Mesenchymal stem cell (in vitro differentiated cells and primary cell): ENCODE results near the gene TNFAIP8.

Experiments used
- DNase-seq: peaks from one replicate; pipeline ENCODE4 v3.0.0-alpha.2; 2013
- H2AFZ ChIP-seq: one replicate; pipeline ENCODE4 v1.6.1; 2013; ENCODE audit warnings: low read depth, mild to moderate bottlenecking, control low read depth, inconsistent platforms, low read length, moderate library complexity
- H2AK5ac ChIP-seq: 2 replicates; pipeline ENCODE4 v1.6.1; 2013; ENCODE audit warnings: low read length, moderate library complexity, mild to moderate bottlenecking, inconsistent platforms; ENCODE audit not compliant: severe bottlenecking
- H2BK120ac ChIP-seq: one replicate; pipeline ENCODE4 v1.6.1; 2013; ENCODE audit warnings: low read depth, mild to moderate bottlenecking, inconsistent platforms, low read length, moderate library complexity
- H2BK12ac ChIP-seq, 2 experiments: one replicate each; pipeline ENCODE4 v1.6.1; 2013; ENCODE audit warnings: inconsistent platforms in 2 of 2, low read length in 2 of 2, mild to moderate bottlenecking in 2 of 2, moderate library complexity in 2 of 2, control low read depth in 1 of 2
- H2BK15ac ChIP-seq: one replicate; pipeline ENCODE4 v1.6.1; 2013; ENCODE audit warnings: mild to moderate bottlenecking, low read depth, inconsistent platforms; ENCODE audit not compliant: poor library complexity, severe bottlenecking
- H2BK5ac ChIP-seq: 2 replicates; pipeline ENCODE4 v1.6.1; 2013; ENCODE audit warnings: low read depth, mild to moderate bottlenecking, low read length, control low read depth, inconsistent platforms; ENCODE audit not compliant: poor library complexity, severe bottlenecking
- H3K14ac ChIP-seq, 2 experiments: one replicate each; pipeline ENCODE4 v1.6.1; 2013; ENCODE audit warnings: inconsistent platforms in 2 of 2, low read length in 2 of 2, control low read depth in 1 of 2, mild to moderate bottlenecking in 1 of 2, moderate library complexity in 1 of 2
- H3K18ac ChIP-seq, 2 experiments: one replicate each; pipeline ENCODE4 v1.6.1; 2013; ENCODE audit warnings: inconsistent platforms in 2 of 2, low read length in 2 of 2, control low read depth in 1 of 2, low read depth in 1 of 2, mild to moderate bottlenecking in 1 of 2
- H3K23ac ChIP-seq, 2 experiments: one replicate each; pipeline ENCODE4 v1.6.1; 2013; ENCODE audit warnings: inconsistent platforms in 2 of 2, low read length in 2 of 2, mild to moderate bottlenecking in 2 of 2, moderate library complexity in 2 of 2, control low read depth in 1 of 2
- H3K27ac ChIP-seq: 2 replicates; pipeline ENCODE4 v1.5.1; 2013; ENCODE audit warnings: mild to moderate bottlenecking, moderate library complexity, low read length, control low read depth, inconsistent platforms; ENCODE audit not compliant: poor library complexity, severe bottlenecking
- H3K27me3 ChIP-seq, 2 experiments: 2 replicates each; pipeline versions ENCODE4 v1.6.1 to v1.7.0; 2013; ENCODE audit warnings: low read length in 2 of 2, mild to moderate bottlenecking in 2 of 2, moderate library complexity in 2 of 2, control low read depth in 1 of 2, inconsistent platforms in 1 of 2; ENCODE audit not compliant: control insufficient read depth in 1 of 2, insufficient read depth in 1 of 2
- H3K36me3 ChIP-seq, 2 experiments: 2 replicates each; pipeline versions ENCODE4 v1.6.1 to v1.7.0; 2013; ENCODE audit warnings: low read length in 2 of 2, control low read depth in 1 of 2, inconsistent platforms in 1 of 2, low read depth in 1 of 2, mild to moderate bottlenecking in 1 of 2; ENCODE audit not compliant: insufficient read depth in 2 of 2, control insufficient read depth in 1 of 2
- H3K4ac ChIP-seq, 2 experiments: one replicate each; pipeline ENCODE4 v1.6.1; 2013; ENCODE audit warnings: inconsistent platforms in 2 of 2, low read length in 2 of 2, mild to moderate bottlenecking in 2 of 2, moderate library complexity in 2 of 2, control low read depth in 1 of 2, low read depth in 1 of 2
- H3K4me1 ChIP-seq: 2 replicates; pipeline ENCODE4 v1.6.1; 2013; ENCODE audit warnings: low read depth, low read length, control low read depth; ENCODE audit not compliant: control insufficient read depth, insufficient read depth
- H3K4me2 ChIP-seq: 2 replicates; pipeline ENCODE4 v1.6.1; 2013; ENCODE audit warnings: low read length, mild to moderate bottlenecking, inconsistent platforms; ENCODE audit not compliant: poor library complexity, severe bottlenecking
- H3K4me3 ChIP-seq, 2 experiments: 2 replicates each; pipeline versions ENCODE4 v1.5.1 to v1.7.0; 2013; ENCODE audit warnings: low read length in 2 of 2, mild to moderate bottlenecking in 2 of 2, control low read depth in 1 of 2, low read depth in 1 of 2; ENCODE audit not compliant: insufficient read depth in 1 of 2
- H3K79me1 ChIP-seq: replicated peaks from 2 replicates; pipeline ENCODE4 v1.6.1; 2013; ENCODE audit warnings: mild to moderate bottlenecking, control low read depth, low read length, inconsistent platforms; ENCODE audit not compliant: poor library complexity, severe bottlenecking
- H3K9ac ChIP-seq: 2 replicates; pipeline ENCODE4 v1.7.0; 2013; ENCODE audit warnings: mild to moderate bottlenecking, low read length, moderate library complexity
- H3K9me3 ChIP-seq: 2 replicates; pipeline ENCODE4 v1.7.0; 2013; ENCODE audit warnings: mild to moderate bottlenecking, low read length; ENCODE audit not compliant: control insufficient read depth
- H4K8ac ChIP-seq: one replicate; pipeline ENCODE4 v1.6.1; 2013; ENCODE audit warnings: inconsistent platforms, mild to moderate bottlenecking, low read length, moderate library complexity
- H4K91ac ChIP-seq: one replicate; pipeline ENCODE4 v1.6.1; 2013; ENCODE audit warnings: mild to moderate bottlenecking, low read length, inconsistent platforms
- WGBS: methylation state at CpG from one replicate; pipeline ENCODE4 v1.1.7; 2013; ENCODE audit warnings: mixed read lengths; 5-methylcytosine and 5-hydroxymethylcytosine counted together

The TNFAIP8 gene

GRCh38 chr5:119340597-119341218 is 15.1 kb upstream of the TNFAIP8 start:
- H3K4ac ChIP-seq = no peak overlapping the region
- no peaks in the 10 kb centered on the region for H3K27me3 ChIP-seq
- H3K27ac ChIP-seq = no peak overlapping the region
- no peak overlapping the region for H3K9ac ChIP-seq
- no peaks in the 10 kb centered on the region for H3K9me3 ChIP-seq
- H2BK12ac ChIP-seq = peak overlapping the region in 1 of 2 experiments; percentile 33
- no peak overlapping the region for H3K14ac ChIP-seq
- H4K91ac ChIP-seq = no peak overlapping the region
- no peak for DNase-seq
- H3K4me1 ChIP-seq = peaks cover 8% of the 10 kb centered on the region
- no peak overlapping the region for H3K18ac ChIP-seq
- no peak overlapping the region for H2AFZ ChIP-seq
- no peak overlapping the region for H3K4me3 ChIP-seq
- peaks cover 28% of the 10 kb centered on the region for H3K79me1 ChIP-seq
- no peak overlapping the region for H2BK5ac ChIP-seq
- H2BK120ac ChIP-seq = no peak overlapping the region
- H2AK5ac ChIP-seq = peak overlapping the region; percentile 66
- WGBS = 95% methylated on average over 10 of the region's 11 CpGs
- no peak overlapping the region for H3K23ac ChIP-seq
- H4K8ac ChIP-seq = no peak overlapping the region
- H2BK15ac ChIP-seq = no peak overlapping the region
- no peak overlapping the region for H3K4me2 ChIP-seq
- H3K36me3 ChIP-seq = no peaks in the 10 kb centered on the region

- Histone ChIP-seq H3K4me3 (no peak overlapping the region), H2AK5ac (peak overlapping the region; percentile 79), H3K9ac (no peak overlapping the region), H3K4ac (no peak overlapping the region), H3K27ac (peak overlapping the region; percentile 12), H2BK15ac (no peak overlapping the region), H2AFZ (no peak overlapping the region), H3K36me3 (no peaks in the 10 kb centered on the region), H3K79me1 (peaks cover 26% of the 10 kb centered on the region), H3K18ac (no peak overlapping the region), H2BK120ac (no peak overlapping the region), H3K14ac (no peak overlapping the region), H3K23ac (no peak overlapping the region), H3K4me2 (no peak overlapping the region), H4K8ac (no peak overlapping the region), H4K91ac (no peak overlapping the region), H3K4me1 (peaks cover 10% of the 10 kb centered on the region), H2BK5ac (no peak overlapping the region), H3K27me3 (no peaks in the 10 kb centered on the region), H3K9me3 (no peaks in the 10 kb centered on the region), H2BK12ac (no peak overlapping the region)
- WGBS = 96% methylated on average over 2 of the region's 6 CpGs
- DNase-seq = no peak
Measured at GRCh38 chr5:119341452-119342349, 14.1 kb upstream of the TNFAIP8 start.

GRCh38 chr5:119342406-119342805 is 13.4 kb upstream of the TNFAIP8 start:
- Histone ChIP-seq H2BK120ac (no peak overlapping the region), H3K79me1 (peaks cover 25% of the 10 kb centered on the region), H3K36me3 (no peaks in the 10 kb centered on the region), H3K9me3 (no peaks in the 10 kb centered on the region), H3K4me1 (peaks cover 10% of the 10 kb centered on the region), H3K9ac (no peak overlapping the region), H3K27me3 (no peaks in the 10 kb centered on the region), H3K4ac (no peak overlapping the region), H4K8ac (no peak overlapping the region), H2AK5ac (peak overlapping the region; percentile 79), H2BK12ac (no peak overlapping the region), H3K23ac (no peak overlapping the region), H2BK15ac (no peak overlapping the region), H3K4me3 (no peak overlapping the region), H3K18ac (no peak overlapping the region), H4K91ac (no peak overlapping the region), H3K4me2 (no peak overlapping the region), H3K27ac (peak overlapping the region; percentile 21), H2BK5ac (no peak overlapping the region), H2AFZ (no peak overlapping the region), H3K14ac (no peak overlapping the region)
- DNase-seq = no peak
- 100% methylated on average over 1 of the region's 1 CpG for WGBS

- no peak overlapping the region for H2BK5ac ChIP-seq
- no peak overlapping the region for H3K4me2 ChIP-seq
- peaks cover 11% of the 10 kb centered on the region for H3K4me1 ChIP-seq
- H3K79me1 ChIP-seq = peaks cover 23% of the 10 kb centered on the region
- H3K27me3 ChIP-seq = no peaks in the 10 kb centered on the region
- no peak overlapping the region for H4K91ac ChIP-seq
- no peak overlapping the region for H3K23ac ChIP-seq
- no peak overlapping the region for H3K9ac ChIP-seq
- H2BK120ac ChIP-seq = no peak overlapping the region
- no peak overlapping the region for H3K4me3 ChIP-seq
- no peak overlapping the region for H3K18ac ChIP-seq
- H4K8ac ChIP-seq = no peak overlapping the region
- no peaks in the 10 kb centered on the region for H3K36me3 ChIP-seq
- H3K4ac ChIP-seq = no peak overlapping the region
- H2BK15ac ChIP-seq = no peak overlapping the region
- no peaks in the 10 kb centered on the region for H3K9me3 ChIP-seq
- 15% methylated on average over 5 of the region's 6 CpGs for WGBS
- no peak overlapping the region for H2AFZ ChIP-seq
- DNase-seq = peak; percentile 63
- H3K27ac ChIP-seq = peak overlapping the region; percentile 44
- H2AK5ac ChIP-seq = peak overlapping the region; percentile 64
- H2BK12ac ChIP-seq = no peak overlapping the region
- H3K14ac ChIP-seq = no peak overlapping the region
Measured at GRCh38 chr5:119343052-119343451, 12.8 kb upstream of the TNFAIP8 start.
